Gastrocnemius medialis (tissue), 4 donors: ENCODE measurements around the gene ROPN1L.

Experiments
- CTCF ChIP-seq, 5 experiments: fragments of 450-650 bp in 3 of 5; fragments of 200-600 bp in 2 of 5; sonication (generic) in 2 of 5; IDR thresholded peaks in 4 of 5; conservative IDR thresholded peaks in 1 of 5; 1 replicate in 4 of 5; 2 replicates in 1 of 5; pipeline ENCODE4 v1.5.1; 2016 to 2019; ENCODE audit warnings: antibody characterized with exemption in 5 of 5, mild to moderate bottlenecking in 3 of 5, moderate library complexity in 3 of 5
- POLR2A ChIP-seq, 2 donors: fragments of 450-650 bp; IDR thresholded peaks; one replicate each; pipeline ENCODE4 v1.6.1; 2017; ENCODE audit warnings: antibody characterized with exemption in 2 of 2, mild to moderate bottlenecking in 2 of 2, moderate library complexity in 2 of 2

- no peak for TF ChIP-seq CTCF (IDR thresholded peaks at IDR 0.05 in 4 of 5, conservative IDR thresholded peaks at IDR 0.05 in 1 of 5)
- no peak for TF ChIP-seq POLR2A (IDR thresholded peaks at IDR 0.05)
Observed at GRCh38 chr5:10476878-10477277, 35.2 kb downstream of the ROPN1L start.
